OCI-LY3 (cell line): ENCODE measurements around the gene GOLGA8J.
"Not testable (repeated sequence)": the region's sequence is repeated elsewhere in the genome, so short reads cannot be mapped to it uniquely, and the experiment has no call there.

Experiments
- H2AFZ ChIP-seq: fragments of 200-600, 300-600 bp; shearing (Covaris generic); 2 replicates; pipeline ENCODE4 v1.6.0; 2014; ENCODE audit warnings: antibody characterized with exemption, low read depth, low read length
- H3K27ac ChIP-seq: fragments of 200-600, 300-600 bp; sonication (generic); 2 replicates; pipeline ENCODE4 v1.5.1; 2014; ENCODE audit warnings: mild to moderate bottlenecking, low read length, moderate library complexity, mixed read lengths
- H3K27me3 ChIP-seq: fragments of 200-600, 300-600 bp; sonication (generic); 2 replicates; pipeline ENCODE4 v1.6.1; 2014; ENCODE audit warnings: low read depth, low read length, mixed read lengths
- H3K36me3 ChIP-seq: fragments of 200-600, 300-600 bp; sonication (generic); replicated peaks from 2 replicates; pipeline ENCODE3; 2014; ENCODE audit warnings: low read depth, low read length, mixed read lengths
- H3K4me1 ChIP-seq: fragments of 300-600, 200-600 bp; sonication (generic); 2 replicates; pipeline ENCODE4 v1.6.1; 2014; ENCODE audit warnings: low read length, mixed read lengths
- H3K4me2 ChIP-seq: fragments of 200-600, 300-600 bp; sonication (generic); 2 replicates; pipeline ENCODE4 v1.6.1; 2014; ENCODE audit warnings: low read length, mixed read lengths
- H3K4me3 ChIP-seq: fragments of 300-600, 200-600 bp; sonication (generic); 2 replicates; pipeline ENCODE4 v1.5.1; 2014; ENCODE audit warnings: antibody characterized with exemption, mild to moderate bottlenecking, low read length, moderate library complexity
- H3K79me2 ChIP-seq: fragments of 300-600, 200-600 bp; shearing (Covaris generic); 2 replicates; pipeline ENCODE4 v1.6.1; 2014; ENCODE audit warnings: mild to moderate bottlenecking, low read length, mixed read lengths
- H3K9ac ChIP-seq: fragments of 300-600, 200-600 bp; shearing (Covaris generic); 2 replicates; pipeline ENCODE4 v1.6.0; 2014; ENCODE audit warnings: mild to moderate bottlenecking, low read length, moderate library complexity
- H3K9me3 ChIP-seq: fragments of 200-600, 300-600 bp; shearing (Covaris generic); 2 replicates; pipeline ENCODE4 v1.6.1; 2014; ENCODE audit warnings: low read length, mixed read lengths; ENCODE audit not compliant: insufficient read depth
- H4K20me1 ChIP-seq: fragments of 200-600, 300-600 bp; sonication (generic); 2 replicates; pipeline ENCODE4 v1.6.1; 2016; ENCODE audit warnings: low read length, mixed read lengths; ENCODE audit not compliant: insufficient read depth
- CTCF ChIP-seq: fragments of 200-600, 300-600 bp; sonication (generic); IDR thresholded peaks from 2 replicates; pipeline ENCODE4 v1.5.1; 2014; ENCODE audit warnings: antibody characterized with exemption, low read length, low read depth
- EZH2phosphoT487 ChIP-seq: fragments of 200-600 bp; shearing (Covaris generic); IDR thresholded peaks from 2 replicates; pipeline ENCODE4 v1.6.1; 2018; ENCODE audit warnings: antibody characterized with exemption, mixed run types, low read depth

GOLGA8J gene, protein sequence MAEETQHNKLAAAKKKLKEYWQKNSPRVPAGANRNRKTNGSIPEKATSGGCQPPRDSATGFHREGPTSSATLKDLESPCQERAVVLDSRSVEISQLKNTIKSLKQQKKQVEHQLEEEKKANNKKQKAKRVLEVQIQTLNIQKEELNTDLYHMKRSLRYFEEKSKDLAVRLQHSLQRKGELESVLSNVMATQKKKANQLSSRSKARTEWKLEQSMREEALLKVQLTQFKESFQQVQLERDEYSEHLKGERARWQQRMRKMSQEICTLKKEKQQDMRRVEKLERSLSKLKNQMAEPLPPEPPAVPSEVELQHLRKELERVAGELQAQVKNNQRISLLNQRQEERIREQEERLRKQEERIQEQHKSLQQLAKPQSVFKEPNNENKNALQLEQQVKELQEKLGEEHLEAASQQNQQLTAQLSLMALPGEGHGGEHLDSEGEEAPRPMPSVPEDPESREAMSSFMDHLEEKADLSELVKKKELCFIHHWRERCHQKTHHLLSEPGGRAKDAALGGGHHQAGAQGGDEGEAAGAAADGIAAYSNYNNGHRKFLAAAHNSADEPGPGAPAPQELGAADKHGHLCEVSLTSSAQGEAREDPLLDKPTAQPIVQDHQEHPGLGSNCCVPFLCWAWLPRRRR

DNA sequence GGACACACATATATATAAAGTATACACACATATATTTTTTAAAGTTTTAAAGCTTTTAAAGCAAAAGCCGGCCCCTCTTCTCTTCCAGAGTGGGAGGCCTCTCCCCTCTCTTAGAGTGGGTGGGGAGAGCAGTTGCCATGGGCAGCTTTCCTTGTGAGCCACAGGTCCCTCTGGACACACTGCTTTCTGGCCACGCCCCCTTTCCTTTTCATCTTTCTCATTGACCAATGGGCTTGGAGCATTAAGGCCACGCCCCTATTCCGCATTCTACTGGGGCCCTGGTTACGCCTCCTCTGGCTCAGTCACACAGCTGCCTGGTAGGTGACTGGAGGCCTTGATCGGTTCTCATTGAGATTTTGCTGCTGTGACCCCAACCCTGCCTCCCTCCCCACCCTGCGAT lies at the start of gene GOLGA8J:
Gene GOLGA8J, plus strand, starts transcription at position 301 of the 400 bp plus-strand sequence. Its CDS starts 98 bp downstream, at position 399.
- H3K79me2 ChIP-seq, H3K4me2 ChIP-seq, H3K27me3 ChIP-seq, H3K4me1 ChIP-seq, H2AFZ ChIP-seq, H3K9ac ChIP-seq, H3K36me3 ChIP-seq, H3K27ac ChIP-seq, H3K4me3 ChIP-seq, H4K20me1 ChIP-seq, H3K9me3 ChIP-seq: not testable (repeated sequence)

- Histone ChIP-seq H3K36me3 (no peaks in the 10 kb centered on the region), H3K9me3 (no peaks in the 10 kb centered on the region), H4K20me1 (no peaks in the 10 kb centered on the region), H3K4me1 (no peaks in the 10 kb centered on the region), H3K4me3 (no peak overlapping the region), H3K4me2 (no peak overlapping the region), H3K9ac (no peak overlapping the region), H2AFZ (no peak overlapping the region), H3K79me2 (no peaks in the 10 kb centered on the region), H3K27ac (no peak overlapping the region), H3K27me3 (peaks cover 18% of the 10 kb centered on the region; the same call in 1 of the 2 replicates)
- no peak for TF ChIP-seq CTCF
- no peak for TF ChIP-seq EZH2phosphoT487
Observed at GRCh38 chr15:30033211-30033610, 49.5 kb upstream of the GOLGA8J start.

- Histone ChIP-seq H3K27me3 (peaks cover 18% of the 10 kb centered on the region; the same call in 1 of the 2 replicates), H3K79me2 (no peaks in the 10 kb centered on the region), H3K4me2 (no peak overlapping the region), H2AFZ (no peak overlapping the region), H3K27ac (no peak overlapping the region), H4K20me1 (no peaks in the 10 kb centered on the region), H3K9me3 (no peaks in the 10 kb centered on the region), H3K36me3 (no peaks in the 10 kb centered on the region), H3K4me1 (no peaks in the 10 kb centered on the region), H3K4me3 (no peak overlapping the region), H3K9ac (no peak overlapping the region)
- no peak for TF ChIP-seq CTCF
- no peak for TF ChIP-seq EZH2phosphoT487
Observed at GRCh38 chr15:30033763-30034162, 49.0 kb upstream of the GOLGA8J start.

GRCh38 chr15:30036036-30036703 lies 46.6 kb upstream of the GOLGA8J start:
- Histone ChIP-seq H3K9me3 (no peaks in the 10 kb centered on the region), H3K79me2 (no peaks in the 10 kb centered on the region), H3K4me1 (no peaks in the 10 kb centered on the region), H3K4me2 (no peak overlapping the region), H3K4me3 (no peak overlapping the region), H3K36me3 (no peaks in the 10 kb centered on the region), H3K27ac (no peak overlapping the region), H3K9ac (no peak overlapping the region), H2AFZ (no peak overlapping the region), H4K20me1 (no peaks in the 10 kb centered on the region), H3K27me3 (peaks cover 10% of the 10 kb centered on the region; the same call in 1 of the 2 replicates)
- no peak for TF ChIP-seq EZH2phosphoT487
- no peak for TF ChIP-seq CTCF
